ENCODE data around the gene LDLRAD4.

The LDLRAD4 gene

DNA sequence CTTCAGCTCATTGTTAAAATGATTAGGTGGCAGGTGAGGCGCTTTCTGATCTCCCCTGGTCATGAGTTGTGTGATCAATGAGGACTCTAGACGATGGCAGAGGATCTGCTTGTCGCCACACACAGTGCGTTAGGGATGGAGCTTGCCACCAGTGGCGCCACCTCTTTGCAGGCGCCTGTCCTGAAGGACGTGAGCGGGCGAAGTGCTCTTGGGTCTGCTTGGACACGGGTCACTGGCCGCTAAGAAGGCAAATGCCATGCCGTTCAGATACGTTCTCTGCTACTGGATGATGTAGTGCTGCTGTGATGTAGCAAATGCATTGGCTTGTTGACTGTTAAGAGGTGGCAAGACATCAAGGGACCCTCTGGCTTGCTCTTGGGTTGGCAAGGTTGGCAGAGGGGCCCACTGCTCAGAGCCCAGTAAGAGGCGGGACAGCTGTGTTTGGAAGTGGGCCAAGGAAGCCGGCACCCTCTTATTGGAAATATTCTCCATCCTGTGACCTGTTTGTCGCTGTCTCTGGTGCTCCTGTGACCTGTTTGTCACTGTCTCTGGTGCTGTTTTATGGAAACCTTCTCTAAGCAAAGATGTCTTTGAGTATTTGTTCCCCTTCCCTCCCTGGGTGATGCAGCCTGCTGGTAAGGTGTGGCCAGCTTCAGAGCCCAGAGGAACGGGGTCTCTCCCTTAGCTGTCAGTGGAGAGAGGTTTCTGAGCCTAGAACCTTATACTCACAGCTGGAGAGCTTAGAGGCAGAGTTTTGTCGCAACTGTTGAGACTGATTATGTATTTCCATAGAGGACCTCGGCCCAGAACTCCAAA, 14.6 kb downstream of the LDLRAD4 start:
- H3K9me3 ChIP-seq (ENCODE audit: insufficient read depth, low read length): no peaks in the 10 kb centered on the region
- H3K9me2 ChIP-seq (replicated peaks; ENCODE audit: insufficient read depth, low read length): no peaks in the 10 kb centered on the region
- TF ChIP-seq EZH2phosphoT487 (conservative IDR thresholded peaks at IDR 0.05; ENCODE audit: low read length): no peak
- TF ChIP-seq CTCF (IDR thresholded peaks at IDR 0.05; ENCODE audit: insufficient read depth, low read length, poor library complexity, severe bottlenecking): no peak
- no peaks in the 10 kb centered on the region for H4K20me1 ChIP-seq (ENCODE audit: low read depth, low read length)
- H3K4me2 ChIP-seq (ENCODE audit: low read depth, low read length, poor library complexity, severe bottlenecking): no peak overlapping the region
- H3K79me2 ChIP-seq (ENCODE audit: insufficient read depth, low read length): no peaks in the 10 kb centered on the region
- no peak overlapping the region for H2AFZ ChIP-seq (ENCODE audit: low read depth, low read length, severe bottlenecking)
- no peaks in the 10 kb centered on the region for H3K27me3 ChIP-seq (ENCODE audit: low read length)
- H3K36me3 ChIP-seq (ENCODE audit: low read length): no peaks in the 10 kb centered on the region
- no peak overlapping the region for H3K9ac ChIP-seq (ENCODE audit: low read length)
- no peak overlapping the region for H3K4me3 ChIP-seq (ENCODE audit: insufficient read depth, low read length, poor library complexity, severe bottlenecking)
- H3K27ac ChIP-seq (ENCODE audit: low read depth, low read length): no peak overlapping the region
- H3F3A ChIP-seq (ENCODE audit: insufficient read depth): no peaks in the 10 kb centered on the region

GRCh38 chr18:13233787-13234783, 15.5 kb downstream of the LDLRAD4 start:
- Histone ChIP-seq H3K27me3 (ENCODE audit: low read length) (no peaks in the 10 kb centered on the region), H3K36me3 (ENCODE audit: low read length) (no peaks in the 10 kb centered on the region), H2AFZ (ENCODE audit: low read depth, low read length, severe bottlenecking) (no peak overlapping the region), H3K4me3 (ENCODE audit: insufficient read depth, low read length, poor library complexity, severe bottlenecking) (no peak overlapping the region), H3K4me2 (ENCODE audit: low read depth, low read length, poor library complexity, severe bottlenecking) (no peak overlapping the region), H4K20me1 (ENCODE audit: low read depth, low read length) (no peaks in the 10 kb centered on the region), H3K27ac (ENCODE audit: low read depth, low read length) (no peak overlapping the region), H3K9me2 (replicated peaks; ENCODE audit: insufficient read depth, low read length) (no peaks in the 10 kb centered on the region), H3K9ac (ENCODE audit: low read length) (no peak overlapping the region), H3F3A (ENCODE audit: insufficient read depth) (no peaks in the 10 kb centered on the region), H3K79me2 (ENCODE audit: insufficient read depth, low read length) (no peaks in the 10 kb centered on the region), H3K9me3 (ENCODE audit: insufficient read depth, low read length) (no peaks in the 10 kb centered on the region)
- no peak for TF ChIP-seq EZH2phosphoT487 (conservative IDR thresholded peaks at IDR 0.05; ENCODE audit: low read length)
- TF ChIP-seq CTCF (IDR thresholded peaks at IDR 0.05; ENCODE audit: insufficient read depth, low read length, poor library complexity, severe bottlenecking): no peak

GRCh38 chr18:13235421-13235831, 16.9 kb downstream of the LDLRAD4 start:
- Histone ChIP-seq H3K27ac (ENCODE audit: low read depth, low read length) (no peak overlapping the region), H3K79me2 (ENCODE audit: insufficient read depth, low read length) (no peaks in the 10 kb centered on the region), H2AFZ (ENCODE audit: low read depth, low read length, severe bottlenecking) (no peak overlapping the region), H3F3A (ENCODE audit: insufficient read depth) (no peaks in the 10 kb centered on the region), H3K9me2 (replicated peaks; ENCODE audit: insufficient read depth, low read length) (no peaks in the 10 kb centered on the region), H3K4me3 (ENCODE audit: insufficient read depth, low read length, poor library complexity, severe bottlenecking) (no peak overlapping the region), H4K20me1 (ENCODE audit: low read depth, low read length) (no peaks in the 10 kb centered on the region), H3K9me3 (ENCODE audit: insufficient read depth, low read length) (no peaks in the 10 kb centered on the region), H3K36me3 (ENCODE audit: low read length) (no peaks in the 10 kb centered on the region), H3K27me3 (ENCODE audit: low read length) (no peaks in the 10 kb centered on the region), H3K4me2 (ENCODE audit: low read depth, low read length, poor library complexity, severe bottlenecking) (no peak overlapping the region), H3K9ac (ENCODE audit: low read length) (no peak overlapping the region)
- no peak for TF ChIP-seq EZH2phosphoT487 (conservative IDR thresholded peaks at IDR 0.05; ENCODE audit: low read length)
- TF ChIP-seq CTCF (IDR thresholded peaks at IDR 0.05; ENCODE audit: insufficient read depth, low read length, poor library complexity, severe bottlenecking): no peak

All from SU-DHL-6 (cell line).